ENCODE measurements around the gene OR8J3.
"Not testable (repeated sequence)": the region's sequence is repeated elsewhere in the genome, so short reads cannot be mapped to it uniquely, and the experiment has no call there.

DNA sequence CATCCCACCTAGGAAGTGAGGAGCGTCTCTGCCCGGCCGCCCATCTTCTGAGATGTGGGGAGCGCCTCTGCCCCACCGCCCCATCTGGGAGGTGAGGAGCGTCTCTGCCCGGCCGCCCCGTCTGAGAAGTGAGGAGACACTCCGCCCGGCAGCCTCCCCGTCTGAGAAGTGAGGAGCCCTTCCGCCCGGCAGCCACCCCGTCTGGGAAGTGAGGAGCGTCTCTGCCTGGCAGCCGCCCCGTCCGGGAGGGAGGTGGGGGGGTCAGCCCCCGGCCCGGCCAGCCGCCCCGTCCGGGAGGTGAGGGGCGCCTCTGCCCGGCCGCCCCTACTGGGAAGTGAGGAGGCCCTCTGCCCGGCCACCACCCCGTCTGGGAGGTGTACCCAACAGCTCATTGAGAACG is 3.7 kb upstream of the OR8J3 start:
- TF ChIP-seq, protein P1, sequence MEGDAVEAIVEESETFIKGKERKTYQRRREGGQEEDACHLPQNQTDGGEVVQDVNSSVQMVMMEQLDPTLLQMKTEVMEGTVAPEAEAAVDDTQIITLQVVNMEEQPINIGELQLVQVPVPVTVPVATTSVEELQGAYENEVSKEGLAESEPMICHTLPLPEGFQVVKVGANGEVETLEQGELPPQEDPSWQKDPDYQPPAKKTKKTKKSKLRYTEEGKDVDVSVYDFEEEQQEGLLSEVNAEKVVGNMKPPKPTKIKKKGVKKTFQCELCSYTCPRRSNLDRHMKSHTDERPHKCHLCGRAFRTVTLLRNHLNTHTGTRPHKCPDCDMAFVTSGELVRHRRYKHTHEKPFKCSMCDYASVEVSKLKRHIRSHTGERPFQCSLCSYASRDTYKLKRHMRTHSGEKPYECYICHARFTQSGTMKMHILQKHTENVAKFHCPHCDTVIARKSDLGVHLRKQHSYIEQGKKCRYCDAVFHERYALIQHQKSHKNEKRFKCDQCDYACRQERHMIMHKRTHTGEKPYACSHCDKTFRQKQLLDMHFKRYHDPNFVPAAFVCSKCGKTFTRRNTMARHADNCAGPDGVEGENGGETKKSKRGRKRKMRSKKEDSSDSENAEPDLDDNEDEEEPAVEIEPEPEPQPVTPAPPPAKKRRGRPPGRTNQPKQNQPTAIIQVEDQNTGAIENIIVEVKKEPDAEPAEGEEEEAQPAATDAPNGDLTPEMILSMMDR (conservative IDR thresholded peaks at IDR 0.05 in 1 of 2, IDR thresholded peaks at IDR 0.05 in 1 of 2; ENCODE audit: low read depth in 1 of 2, low read length in 2 of 2): not testable (repeated sequence)
- not testable (repeated sequence) for TF ChIP-seq EZH2 (IDR thresholded peaks at IDR 0.05; ENCODE audit: low read length, missing control alignments)
